Globus pallidus (tissue), 1 donor: Measurements from ENCODE around the gene FREM3.
"Not testable (repeated sequence)": the region's sequence is repeated elsewhere in the genome, so short reads cannot be mapped to it uniquely, and the experiment has no call there.

Experiments
- DNase-seq: peaks from one replicate; pipeline ENCODE4 v3.0.0-alpha.2; 2015; ENCODE audit warnings: low spot score

FREM3 gene

DNA sequence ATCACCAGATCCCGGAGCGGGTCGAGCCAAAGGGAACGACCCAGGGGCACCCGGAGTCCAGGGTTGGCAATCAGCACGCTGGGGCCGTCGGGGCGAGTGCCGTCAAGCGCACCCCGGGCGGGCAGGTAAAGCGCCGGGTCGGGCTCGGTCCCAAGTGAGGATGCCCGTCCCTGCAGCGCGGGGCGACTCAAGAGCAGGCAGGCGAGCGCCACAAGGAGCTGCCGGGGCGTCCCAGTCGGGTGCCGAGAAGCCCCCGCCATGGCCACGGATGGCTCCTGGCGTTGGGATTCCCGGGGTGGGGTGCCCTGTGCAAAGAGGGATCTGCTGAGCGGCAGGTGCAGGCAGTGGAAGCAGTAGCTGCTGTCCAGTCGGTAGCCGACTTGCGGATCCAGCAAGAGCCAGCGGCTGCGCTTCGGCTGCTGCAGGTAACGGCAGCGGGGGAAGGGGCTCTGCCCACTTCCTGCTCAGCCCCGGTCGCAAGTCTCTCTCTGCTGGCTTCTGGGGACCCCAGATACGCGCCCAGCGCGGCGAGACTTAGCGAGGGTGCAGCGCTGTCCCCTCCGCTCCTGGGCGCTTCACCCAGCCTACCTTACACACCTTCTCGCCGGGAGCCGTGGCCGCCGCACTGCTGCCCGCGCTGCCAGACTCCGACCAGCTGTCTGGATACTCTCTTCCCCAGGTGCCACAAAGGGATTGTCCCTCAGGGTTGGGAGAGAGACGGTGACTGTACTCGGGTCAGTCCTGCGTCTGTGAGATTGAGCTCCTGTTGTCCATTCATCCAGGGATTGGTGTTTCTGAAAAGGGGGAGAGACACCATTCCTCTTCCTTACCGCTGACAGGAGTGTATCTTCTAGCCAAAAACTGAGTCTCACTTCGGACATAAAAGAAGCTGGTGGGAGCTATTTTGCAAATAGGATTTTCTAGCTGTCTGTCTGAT lies at the start of gene FREM3:
TSS of gene FREM3 (minus strand) at position 260 of the 937 bp plus-strand sequence. CDS start at position 260, 0 bp downstream.
- DNase-seq: no peak

DNA sequence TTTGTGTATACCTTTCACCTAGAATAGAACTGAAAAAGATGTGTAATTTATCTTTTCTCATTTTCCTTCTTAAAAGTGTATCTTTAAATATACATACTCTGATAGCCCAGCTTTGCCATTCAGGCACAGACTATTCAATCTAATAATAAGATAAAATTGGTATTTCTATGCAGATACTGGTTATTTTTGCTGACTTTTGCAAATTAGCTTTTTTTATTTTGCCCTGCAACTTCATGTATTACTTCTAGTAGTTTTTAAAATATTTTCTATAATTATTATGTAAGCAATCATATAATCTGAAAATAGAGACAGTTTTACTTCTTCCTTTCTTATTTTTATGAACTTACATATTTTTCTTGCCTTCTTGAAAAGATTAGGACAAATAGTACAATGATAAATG lies 45.4 kb upstream of the FREM3 start:
- no peak for DNase-seq

DNA sequence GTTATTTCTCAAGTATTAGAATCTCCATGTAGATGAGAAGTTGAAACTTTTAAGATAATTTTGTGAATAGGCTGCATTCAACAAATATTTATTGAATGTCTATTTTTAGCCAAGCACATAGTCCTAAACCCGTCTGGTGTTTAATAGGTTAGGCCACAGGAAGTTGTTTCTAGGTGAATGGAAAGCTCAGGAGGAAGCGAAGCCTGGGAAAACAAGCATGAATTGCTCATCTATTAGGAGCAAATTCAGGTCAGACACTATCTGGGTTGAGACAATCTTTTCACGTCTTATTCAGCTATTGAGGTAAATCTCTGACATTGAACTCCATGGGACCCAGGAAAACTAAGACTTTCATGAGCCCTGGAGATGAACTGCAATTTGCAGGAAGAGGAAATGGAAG lies 43.1 kb upstream of the FREM3 start:
- no peak for DNase-seq

DNA sequence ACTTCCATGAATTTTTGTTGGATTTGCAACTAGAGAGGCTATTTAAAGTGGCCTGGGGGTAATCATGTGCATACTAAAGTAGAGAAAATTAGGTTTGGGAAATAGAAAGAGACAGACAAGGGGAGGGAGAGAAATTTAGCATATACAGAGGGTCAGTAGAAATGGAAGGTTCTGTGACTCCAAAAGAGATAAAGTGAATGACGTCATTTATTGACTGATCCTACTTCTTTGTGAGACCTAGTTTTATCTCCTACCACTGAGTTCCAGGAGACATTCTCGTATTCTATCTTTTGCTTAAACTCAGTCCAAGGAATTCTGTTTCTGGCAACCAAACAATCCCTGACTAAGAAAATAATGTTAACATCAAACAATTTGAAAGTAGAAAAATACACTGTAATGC lies 42.4 kb upstream of the FREM3 start:
- no peak for DNase-seq

DNA sequence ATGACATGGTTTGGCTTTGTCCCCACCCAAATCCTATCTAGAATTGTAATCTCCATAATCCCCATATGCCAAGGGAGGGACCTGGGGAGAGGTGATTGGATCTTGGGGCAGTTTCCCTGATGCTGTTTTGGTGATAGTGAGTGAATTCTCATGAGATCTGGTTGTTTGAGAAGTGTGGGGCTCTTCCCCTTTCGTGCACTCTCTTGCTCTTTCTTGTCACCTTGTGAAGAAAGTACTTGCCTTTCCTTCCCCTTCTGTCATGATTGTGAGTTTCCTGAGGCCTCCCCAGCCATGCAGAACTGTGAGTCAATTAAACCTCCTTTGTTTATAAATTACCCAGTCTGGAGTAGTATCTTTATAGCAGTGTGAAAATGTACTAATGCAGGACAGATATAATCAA lies 36.4 kb upstream of the FREM3 start:
- DNase-seq: no peak

DNA sequence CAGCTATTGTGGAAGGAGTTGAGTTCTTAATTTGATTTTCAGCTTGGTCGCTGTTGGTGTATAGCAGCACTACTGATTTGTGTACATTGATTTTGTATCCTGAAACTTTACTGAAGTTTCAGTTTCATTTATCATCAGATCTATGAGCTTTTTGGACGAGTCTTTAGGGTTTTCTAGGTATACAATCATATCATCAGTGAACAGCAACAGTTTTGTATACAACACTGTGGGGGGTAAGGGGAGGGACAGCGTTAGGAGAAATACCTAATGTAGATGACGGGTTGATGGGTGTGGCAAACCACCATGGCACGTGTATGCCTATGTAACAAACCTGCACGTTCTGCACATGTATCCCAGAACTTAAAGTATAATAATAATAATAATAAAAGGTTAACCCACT lies 35.6 kb upstream of the FREM3 start:
- DNase-seq: not testable (repeated sequence)

DNA sequence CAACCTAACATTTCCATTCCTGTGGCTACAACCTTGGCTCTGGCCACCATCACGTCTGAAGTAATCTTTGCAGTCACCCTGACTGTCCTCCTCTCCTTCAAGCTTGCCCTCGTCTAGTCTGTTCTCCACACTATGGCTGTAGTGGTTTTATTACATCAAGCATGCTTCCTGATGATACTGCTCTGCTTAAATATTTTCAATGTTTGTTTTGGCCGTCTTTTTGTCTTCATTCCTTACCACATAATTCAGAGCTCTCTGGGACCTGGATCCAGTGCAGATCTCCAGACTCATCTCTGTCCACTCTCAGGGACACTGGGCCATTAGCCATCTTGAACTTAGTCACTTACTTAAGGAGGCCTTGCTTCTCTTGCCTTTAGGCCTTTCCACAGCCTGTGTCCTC lies 27.7 kb upstream of the FREM3 start:
- no peak for DNase-seq

DNA sequence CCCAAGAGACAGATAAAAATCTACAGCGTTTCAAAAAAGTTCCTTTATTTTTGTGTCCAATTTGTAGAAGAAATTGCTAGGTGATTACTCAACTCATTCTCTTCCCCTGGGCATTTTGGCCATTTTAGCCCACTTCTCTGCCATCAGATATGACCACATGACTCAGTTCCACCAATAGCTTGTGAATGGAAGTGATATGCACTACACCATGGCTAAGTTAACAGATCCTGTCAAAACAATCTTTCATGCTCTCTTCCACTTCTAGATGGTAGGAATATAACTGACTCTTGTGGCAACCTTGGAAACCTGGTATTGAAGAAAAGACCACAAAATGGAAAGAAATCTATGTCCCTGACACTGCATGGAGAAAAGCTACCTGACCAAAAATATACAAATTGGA lies 26.2 kb upstream of the FREM3 start:
- no peak for DNase-seq

DNA sequence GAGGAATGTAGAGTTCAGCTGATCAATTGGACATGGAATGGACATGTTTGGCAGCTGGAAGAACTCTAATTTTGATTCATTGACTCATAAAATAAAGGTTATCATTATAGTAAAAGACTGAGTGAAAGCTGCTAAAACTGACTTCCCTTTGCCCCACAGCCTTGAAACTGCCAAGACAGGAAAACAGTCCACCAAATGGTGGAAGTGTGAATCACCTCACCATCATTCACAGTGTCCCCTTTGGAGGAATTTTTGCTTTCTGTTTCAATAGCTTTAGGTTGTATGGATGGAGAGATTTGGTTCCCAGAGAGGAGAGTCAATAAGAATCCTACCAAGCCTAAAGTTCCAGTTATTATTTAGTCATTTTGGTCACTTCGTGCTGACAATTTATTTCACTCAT lies 20.8 kb upstream of the FREM3 start:
- no peak for DNase-seq

DNA sequence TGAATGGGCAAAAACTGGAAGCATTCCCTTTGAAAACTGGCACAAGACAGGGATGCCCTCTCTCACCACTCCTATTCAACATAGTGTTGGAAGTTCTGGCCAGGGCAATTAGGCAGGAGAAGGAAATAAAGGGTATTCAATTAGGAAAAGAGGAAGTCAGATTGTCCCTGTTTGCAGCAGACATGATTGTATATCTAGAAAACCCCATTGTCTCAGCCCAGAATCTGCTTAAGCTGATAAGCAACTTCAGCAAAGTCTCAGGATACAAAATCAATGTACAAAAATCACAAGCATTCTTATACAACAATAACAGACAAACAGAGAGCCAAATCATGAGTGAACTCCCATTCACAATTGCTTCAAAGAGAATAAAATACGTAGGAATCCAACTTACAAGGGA lies 18.3 kb upstream of the FREM3 start:
- not testable (repeated sequence) for DNase-seq

DNA sequence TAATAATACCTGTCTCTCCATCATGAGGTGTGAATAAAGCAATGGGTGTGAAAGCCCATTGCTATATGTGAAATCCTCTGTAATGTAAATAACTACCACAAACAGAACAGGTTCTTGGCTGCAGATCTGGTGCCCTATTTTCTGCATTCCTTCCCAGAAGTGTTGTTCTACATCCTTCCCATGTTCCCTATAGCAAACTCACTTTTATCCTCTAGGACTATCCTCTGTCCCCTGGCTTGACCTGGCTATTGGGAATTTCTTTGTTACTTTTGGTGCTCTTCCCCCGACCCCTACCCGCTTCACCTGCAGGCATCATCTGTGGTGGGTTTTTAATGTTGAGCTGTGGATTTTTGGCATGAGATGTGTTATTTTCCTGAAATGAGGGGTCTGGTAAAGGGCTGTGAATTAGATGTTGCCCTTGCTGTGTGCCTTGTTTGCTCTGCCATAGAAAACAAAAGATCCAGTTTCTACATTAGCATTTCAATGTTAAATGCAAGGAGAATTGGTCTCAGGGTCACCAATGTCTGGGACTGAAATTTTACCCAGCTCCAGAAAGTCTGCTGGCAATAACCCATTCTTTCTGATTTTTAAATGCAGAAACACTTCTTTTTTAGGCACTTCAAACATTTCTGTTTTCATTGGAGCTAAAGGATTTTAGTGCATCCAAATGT lies 13.6 kb upstream of the FREM3 start:
- DNase-seq: no peak

DNA sequence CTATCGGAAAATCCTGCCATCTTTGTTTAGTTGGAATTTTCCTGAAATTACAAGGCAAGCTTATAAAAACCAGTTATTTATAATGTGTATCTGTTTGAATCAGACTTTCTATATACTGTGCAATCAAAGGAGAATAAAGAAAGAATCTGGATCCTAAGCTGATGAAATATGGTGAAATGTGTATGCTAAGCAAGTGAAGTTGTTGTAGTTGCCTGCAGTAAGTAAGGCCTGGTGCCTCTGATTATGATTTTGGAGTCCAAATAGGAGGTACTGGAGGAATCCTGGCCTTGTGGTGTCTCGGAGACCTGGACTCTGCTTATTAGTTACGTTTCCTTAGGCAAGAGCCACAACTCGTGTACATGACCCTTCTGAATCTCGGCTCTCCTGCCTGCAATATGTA lies 13.1 kb upstream of the FREM3 start:
- DNase-seq: no peak

DNA sequence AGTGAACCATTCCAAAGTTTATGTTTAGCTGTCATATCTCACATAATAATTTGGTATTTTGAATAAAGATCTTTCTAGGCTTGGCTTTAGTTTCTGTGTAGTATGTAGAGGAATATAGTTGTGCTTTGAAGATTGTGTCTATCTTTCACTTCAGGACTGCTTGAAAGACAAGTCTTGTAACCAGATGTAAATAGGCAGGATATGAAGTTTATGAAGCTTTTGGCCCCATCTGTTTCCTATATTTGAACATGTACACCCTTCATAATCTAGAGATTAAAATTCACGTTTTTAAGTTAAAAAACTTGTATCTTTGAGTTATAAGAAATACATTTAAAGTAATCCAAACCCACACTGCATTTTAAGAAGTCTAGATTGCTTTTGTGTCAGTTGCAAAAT lies 11.7 kb upstream of the FREM3 start:
- no peak for DNase-seq

DNA sequence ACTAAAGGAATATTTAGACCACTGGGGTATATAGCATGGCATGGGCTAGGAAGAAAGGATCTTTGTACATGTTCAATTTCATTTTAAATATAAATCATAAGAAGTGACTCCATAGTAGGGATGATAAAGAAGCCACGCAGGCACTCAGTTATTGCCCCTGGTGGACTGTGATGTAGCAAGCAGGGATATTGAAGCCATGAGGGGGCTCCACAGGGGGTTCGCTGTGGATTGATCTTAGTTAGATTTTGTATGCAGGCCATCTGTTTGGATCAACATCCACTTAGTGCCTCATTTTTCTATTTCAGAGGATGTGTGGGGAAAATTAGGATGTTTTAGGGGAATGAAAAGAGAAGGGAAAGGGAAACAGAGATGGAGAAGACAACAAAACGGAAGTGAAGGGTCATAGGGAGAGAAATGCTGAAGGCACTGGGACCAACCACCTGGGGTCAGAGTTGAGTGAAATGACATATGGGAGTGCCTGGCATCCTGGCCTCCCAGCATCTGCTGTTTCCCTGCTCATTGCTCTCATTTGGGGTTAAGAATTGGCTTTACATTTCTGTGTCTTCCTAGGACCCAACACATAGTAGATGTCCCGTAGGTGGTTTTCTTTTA lies 11.2 kb upstream of the FREM3 start:
- no peak for DNase-seq

DNA sequence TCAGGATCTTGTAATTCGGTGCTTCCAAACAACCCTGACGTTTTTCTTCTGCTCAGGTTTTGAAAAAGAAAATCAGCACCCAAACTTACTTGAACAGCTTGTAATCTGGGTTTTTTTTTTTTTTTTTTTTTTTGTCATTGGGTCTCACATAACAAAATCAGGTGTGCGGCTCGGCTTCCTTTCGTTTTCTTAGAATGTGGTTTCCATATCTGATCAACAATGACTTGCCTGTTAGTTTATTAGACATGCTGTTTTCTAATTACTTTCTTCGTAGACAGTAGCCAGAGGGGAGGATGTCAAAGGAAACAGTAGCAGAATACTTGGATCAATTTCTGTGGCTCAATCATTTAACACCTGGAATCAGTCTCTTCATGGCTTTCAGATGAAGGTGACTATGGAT lies 890 bp upstream of the FREM3 start:
- DNase-seq: no peak

DNA sequence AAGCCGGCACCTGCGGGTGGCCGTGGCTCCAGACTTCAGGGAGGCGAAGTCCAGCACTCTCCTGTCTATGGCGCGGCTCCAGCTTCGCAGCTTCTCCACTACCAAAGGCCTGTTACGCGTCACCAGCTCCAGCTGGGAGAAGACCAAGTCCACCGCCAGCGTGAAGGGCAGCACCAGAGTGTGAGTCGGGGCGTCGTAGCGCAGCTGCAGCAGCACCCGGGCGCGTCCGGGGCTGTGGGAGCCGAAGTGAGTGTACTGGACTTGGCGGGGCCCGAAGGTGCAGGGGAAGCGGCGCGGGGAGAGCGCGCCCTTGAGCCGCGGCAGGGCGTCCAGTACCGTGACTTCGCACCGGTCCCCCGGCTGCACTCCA lies 444 bp downstream of the FREM3 start:
- DNase-seq: no peak

DNA sequence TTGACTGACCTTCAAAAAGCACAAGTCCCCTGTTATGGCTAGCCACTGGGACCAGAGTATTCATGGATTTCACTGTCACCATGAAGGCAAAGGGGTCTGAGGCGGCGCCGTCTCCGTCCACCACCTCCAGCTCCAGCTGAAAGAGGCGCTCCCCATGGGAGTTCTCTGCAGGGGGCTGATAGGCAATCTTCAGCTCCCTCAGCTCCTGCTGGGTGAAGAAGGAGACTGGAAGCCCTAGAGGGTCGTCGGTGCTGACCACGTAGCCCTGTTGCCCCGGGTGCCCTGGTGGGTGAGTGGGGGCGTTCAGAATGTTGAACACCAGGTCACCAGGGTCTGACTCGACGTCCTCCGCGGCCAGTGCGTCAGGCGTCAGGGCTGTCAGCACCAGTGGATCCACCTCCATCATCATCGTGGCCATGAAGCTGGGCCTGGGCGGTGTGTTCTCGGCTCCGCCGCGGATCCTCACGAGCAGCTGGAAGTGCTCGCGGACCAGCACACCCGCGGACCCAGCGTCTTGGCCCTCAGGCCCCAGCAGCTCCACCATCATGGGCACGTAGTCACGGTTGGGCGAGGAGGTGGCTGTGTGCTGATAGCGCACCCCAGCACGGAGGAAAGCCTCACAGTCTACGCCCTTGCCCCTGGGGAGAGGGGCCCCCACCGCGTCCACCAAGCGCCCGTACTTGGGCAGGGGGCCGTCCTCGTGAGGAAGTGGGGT lies 987 bp downstream of the FREM3 start:
- no peak for DNase-seq

DNA sequence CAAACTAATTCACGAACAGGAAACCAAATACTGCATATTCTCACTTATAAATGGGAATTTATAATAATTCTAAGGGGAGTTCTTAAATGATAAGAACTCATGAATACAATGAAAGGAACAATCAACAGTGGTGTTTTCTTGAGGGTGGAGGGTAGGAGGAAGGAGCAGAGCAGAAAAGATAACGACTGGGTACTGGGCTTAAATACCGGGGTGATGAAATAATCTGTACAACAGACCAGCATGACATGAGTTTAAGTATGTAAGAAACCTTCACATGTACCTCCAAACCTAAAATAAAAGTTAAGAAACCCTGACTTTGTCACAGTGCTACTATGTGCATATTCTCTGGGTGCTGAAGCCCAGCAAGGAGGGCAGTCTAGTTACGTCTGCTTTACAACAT lies 6.6 kb downstream of the FREM3 start:
- no peak for DNase-seq

DNA sequence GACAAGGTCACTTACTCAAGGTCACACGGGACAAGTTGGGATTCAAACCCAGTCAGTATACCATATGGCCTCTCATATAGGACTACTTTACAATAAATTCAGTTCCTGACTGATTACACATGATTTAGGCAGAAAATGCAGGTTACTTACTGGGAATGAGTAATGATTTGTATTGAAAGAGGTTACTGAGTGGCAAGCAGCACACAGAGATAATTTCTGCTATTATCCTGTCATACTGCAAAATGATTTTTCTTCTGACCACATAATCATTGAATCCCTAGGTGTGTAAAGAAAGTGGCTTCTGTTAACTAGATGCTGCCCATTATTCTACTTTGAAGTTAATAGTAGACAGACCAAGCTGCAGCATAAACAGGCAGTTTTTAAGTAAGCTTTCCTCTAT lies 8.2 kb downstream of the FREM3 start:
- no peak for DNase-seq

DNA sequence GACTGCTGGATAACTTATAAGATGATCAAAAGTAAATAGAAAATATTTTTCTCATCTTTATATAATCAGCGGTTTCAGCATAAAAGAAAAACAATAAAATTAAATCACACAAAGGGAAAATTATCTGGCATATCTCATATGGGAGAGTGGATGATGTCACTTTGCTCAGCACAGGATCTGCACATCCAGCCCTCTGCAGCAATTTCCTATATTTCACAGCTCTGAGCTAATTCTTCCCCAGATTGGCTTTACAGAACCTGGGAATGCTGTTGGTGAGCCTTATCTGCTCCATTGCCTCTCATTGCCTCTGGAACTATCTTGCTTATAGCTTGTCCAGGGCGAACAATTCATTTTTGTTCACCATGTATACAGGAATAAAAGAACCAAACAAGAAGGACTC lies 21.0 kb downstream of the FREM3 start:
- DNase-seq: no peak

DNA sequence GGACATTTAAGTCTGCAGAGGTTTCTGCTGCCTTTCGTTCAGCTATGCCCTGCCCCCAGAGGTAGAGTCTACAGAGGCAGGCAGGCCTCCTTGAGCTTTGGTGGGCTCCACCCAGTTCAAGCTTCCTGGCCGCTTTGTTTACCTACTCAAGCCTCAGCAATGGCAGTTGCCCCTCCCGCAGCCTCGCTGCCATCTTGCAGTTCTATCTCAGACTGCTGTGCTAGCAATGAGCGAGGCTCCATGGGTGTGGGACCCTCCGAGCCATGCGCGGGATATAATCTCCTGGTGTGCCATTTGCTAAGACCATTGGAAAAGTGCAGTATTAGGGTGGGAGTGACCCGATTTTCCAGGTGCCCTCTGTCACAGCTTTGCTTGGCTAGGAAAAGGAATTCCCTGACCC lies 26.8 kb downstream of the FREM3 start:
- not testable (repeated sequence) for DNase-seq

DNA sequence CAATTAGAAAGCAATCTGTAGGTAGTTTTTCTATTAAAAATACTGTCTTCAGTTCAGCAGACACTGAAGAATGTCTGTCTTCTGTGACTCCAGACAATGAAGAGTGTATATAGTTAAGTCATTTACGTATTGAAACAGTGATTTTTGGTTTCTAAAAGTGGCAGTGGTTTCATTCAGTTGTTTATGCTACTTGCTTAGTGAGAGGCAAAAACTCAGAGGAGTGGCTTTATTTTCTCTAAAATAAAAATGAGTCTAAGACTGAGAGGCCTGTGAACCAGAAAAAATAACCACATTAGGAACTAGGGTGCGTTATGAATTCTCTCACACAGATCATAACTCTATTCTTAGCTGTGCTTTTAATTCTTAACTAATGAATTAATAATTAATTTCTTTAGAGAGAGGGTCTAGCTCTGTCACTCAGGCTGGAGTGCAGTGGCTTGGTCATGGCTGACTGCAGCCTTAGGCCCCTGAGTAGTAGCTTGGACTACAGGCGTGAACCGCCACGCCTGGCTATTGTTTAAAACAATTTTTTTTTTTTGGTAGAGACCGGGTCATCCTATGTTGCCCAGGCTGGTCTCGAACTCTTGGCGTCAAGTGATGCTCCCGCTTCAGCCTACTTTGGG lies 31.4 kb downstream of the FREM3 start:
- no peak for DNase-seq
